GM12872 (cell line): ENCODE results near the gene SNAP47.

Experiments used
- TF ChIP-seq, protein P1 (sequence below): IDR thresholded peaks from 3 replicates; pipeline ENCODE4 v1.5.1; 2011; ENCODE audit warnings: low read depth, mild to moderate bottlenecking, low read length, moderate library complexity; ENCODE audit not compliant: insufficient read depth

The SNAP47 gene

DNA sequence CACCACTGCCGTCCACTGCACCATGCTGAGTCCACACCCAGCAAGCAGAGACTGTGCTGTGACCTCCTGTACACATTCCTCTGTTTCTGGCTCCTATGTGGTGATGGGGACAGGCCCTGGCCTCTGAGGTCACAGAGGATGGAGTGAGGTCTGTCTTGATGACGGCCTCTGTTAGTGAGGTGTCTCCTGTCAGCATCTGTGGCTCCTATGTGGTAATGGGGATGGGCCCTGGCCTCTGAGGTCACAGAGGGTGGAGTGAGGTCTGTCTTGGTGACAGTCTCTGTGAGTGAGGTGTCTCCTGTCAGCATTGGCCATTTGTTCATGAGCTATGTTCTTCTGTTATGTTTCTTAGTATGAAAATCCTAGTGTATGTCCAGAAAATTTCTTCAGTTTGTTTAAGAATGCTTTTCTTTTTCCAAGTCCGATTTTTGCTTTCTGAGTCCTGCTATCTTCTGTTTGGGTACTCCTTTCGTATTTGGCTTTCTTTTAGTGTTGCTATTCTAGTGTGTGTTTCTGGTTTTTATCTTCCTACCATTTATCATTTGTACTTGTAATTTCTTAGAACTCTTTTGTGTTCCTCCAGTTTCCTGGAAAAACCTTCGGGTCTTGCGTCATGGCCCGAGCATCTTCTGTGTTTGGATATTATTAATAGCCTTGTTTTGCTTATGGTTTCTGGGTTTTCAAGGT is 13.4 kb downstream of the SNAP47 start:
- TF ChIP-seq, protein P1, sequence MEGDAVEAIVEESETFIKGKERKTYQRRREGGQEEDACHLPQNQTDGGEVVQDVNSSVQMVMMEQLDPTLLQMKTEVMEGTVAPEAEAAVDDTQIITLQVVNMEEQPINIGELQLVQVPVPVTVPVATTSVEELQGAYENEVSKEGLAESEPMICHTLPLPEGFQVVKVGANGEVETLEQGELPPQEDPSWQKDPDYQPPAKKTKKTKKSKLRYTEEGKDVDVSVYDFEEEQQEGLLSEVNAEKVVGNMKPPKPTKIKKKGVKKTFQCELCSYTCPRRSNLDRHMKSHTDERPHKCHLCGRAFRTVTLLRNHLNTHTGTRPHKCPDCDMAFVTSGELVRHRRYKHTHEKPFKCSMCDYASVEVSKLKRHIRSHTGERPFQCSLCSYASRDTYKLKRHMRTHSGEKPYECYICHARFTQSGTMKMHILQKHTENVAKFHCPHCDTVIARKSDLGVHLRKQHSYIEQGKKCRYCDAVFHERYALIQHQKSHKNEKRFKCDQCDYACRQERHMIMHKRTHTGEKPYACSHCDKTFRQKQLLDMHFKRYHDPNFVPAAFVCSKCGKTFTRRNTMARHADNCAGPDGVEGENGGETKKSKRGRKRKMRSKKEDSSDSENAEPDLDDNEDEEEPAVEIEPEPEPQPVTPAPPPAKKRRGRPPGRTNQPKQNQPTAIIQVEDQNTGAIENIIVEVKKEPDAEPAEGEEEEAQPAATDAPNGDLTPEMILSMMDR = no peak

DNA sequence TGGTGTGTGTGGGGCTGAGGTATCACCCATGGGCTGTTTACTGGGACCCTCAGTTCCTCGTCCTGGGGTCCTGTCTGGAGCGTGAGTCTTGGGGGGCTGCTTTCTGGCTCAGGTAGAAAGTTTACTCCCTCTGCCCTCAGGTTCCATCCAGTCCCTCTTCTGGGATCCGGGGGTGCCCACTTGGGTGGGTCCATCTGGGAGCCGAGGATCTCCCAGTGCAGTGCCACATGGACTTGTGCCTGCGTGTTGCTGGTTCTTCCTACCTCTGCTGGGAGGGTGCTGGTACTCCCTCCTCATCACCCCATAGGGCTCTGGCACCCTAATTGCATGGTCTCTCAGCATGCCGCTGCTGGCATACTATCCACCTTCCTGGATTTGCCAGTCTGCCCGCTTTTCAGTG is 14.0 kb downstream of the SNAP47 start:
- TF ChIP-seq, protein P1 = no peak

DNA sequence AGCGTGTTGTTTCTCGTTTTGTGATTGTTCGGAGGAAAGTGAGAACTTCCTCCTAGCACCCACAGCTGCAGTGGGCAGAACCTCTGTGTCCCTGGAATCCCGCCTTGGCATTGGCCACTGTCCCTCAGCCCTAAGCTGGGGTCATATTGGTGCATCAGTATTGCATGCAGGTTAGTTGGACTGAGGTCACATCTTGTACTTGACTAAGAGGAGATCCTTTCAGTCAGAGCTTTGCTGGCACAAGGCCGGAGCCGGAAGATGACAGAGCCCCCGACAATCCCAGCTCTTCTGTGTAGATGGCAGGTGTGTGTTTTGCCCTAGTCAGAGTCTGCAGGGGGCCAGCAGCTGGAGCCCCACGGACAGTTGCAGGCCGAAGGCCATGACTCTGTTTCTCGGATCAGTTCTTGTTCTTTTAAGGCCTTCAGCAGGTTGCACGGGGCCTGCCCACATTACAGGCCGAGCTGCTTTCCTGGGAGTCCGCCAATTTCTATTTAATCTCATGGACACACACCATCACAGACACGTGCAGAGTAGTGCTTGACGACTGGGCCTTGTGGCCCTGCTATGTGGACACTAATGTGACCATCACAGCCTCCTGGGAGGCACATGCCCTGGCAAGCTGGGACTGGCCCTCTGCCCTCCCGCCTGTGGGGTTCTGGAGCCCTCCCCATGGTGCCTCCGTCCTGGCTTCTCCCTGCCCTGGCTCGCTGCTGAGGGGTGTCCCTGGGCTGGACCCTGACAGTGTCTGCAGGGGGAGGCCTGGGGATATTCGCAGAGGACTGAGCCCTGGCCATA is 14.9 kb downstream of the SNAP47 start:
- TF ChIP-seq, protein P1 = no peak

DNA sequence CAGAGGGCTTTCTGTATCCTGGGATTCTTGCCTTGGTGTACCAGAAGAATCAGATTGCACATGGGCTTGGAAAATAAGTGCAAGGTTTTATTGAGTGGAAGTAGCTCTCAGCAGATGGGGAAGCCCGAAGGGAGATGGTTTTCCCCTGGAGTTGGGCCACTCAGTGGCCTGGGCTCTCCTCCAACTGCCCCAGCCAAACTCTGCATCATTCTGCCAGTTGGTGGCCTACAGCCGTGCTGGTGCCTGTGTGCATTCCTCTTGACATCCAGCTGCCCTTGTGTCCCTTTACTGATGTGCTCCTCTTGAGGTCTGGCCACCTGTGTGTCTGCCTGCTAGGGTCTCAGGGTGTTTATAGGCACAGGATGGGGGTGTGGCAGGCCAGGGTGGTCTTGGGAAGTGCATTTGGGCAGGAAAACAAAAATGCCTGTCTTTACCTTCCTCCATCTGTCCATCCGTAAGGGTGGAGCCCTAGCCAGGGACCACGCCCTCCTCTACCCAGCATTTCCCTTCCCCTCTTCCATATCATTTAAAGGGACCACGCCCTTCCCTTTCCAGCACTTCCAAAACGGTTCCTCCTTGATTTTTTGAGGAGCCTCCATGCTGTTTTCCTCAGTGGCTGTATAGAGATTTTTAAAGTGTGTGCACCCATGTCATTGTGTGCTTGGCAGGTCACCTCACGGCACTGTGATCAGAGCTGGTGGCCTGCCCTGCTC is 18.9 kb downstream of the SNAP47 start:
- TF ChIP-seq, protein P1 = no peak

DNA sequence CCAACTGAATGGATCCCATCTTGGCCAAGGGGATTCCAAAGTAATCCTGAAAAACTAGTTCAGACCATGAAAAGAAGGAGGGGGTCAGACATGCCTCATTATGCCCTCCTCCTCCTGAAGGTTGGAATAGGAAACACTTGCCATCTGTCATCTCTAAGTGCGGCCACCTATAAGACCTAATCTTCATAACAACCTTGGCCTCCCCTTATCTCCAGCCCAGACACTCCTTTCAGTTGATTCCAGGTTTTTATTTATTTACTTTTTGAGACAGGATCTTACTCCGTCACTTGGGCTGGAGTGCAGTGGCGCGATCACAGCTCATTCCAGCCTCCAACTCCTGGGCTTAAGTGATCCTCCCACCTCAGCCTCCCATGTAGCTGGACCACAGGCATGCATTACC is 19.7 kb downstream of the SNAP47 start:
- TF ChIP-seq, protein P1 = no peak

DNA sequence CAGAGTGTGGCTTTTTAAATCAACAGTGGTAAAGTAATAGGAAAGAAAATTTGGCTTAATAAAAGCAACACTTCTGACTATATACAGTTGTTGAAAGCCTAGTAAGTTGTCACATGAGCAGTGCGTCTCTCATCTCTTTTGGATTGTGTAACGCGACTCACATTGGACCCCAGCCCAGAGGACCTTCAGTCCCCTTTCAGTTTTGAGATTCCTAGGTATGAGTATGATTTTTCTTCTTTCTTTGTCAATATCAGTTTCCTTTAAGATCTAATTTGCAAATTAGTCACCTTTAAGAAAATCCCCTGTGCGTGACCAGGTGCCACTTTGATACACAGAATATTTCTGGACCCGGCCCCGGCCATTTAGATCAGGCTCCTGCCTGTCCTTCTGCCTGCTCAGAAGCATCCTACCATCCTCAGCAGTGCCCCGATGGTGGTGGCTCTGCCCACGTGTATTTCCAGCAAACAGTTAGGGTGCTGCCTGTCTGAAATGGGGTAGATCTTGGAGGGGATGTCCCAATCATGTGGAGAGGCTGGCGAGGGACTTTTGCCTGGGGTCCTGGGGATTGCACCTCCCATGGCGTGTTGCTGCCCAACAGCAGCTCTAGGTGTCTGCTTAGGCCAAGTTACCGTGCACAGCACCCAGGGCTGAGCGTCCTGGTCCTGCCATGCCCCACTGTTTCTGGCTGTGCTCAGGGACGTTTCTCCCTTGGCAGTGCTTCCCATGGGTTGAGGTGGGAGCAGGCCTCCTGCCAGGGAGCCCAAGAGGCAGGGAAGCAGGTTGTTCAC is 21.1 kb downstream of the SNAP47 start:
- TF ChIP-seq, protein P1 = no peak
